ENCODE measurements around the gene JAZF1.

JAZF1 gene

DNA sequence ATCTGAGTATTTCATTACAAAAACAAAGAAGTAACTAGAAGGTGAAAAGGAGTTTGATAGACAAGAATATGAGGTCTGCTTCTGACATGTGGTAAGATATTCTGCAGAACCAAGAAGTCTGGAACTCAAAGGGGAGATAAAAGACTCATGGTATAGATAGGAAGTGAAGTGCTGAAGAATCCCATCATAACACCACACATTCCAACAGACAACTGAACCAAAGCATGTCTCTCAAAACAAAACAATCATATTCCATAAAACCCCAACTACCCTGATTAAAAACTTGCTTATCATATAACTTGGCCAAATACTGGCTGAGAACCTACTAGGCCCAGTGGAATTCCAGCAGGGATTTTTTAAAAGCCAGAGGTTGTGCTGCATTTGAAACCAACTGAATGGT is 178.7 kb downstream of the JAZF1 start:
- no peaks in the 10 kb centered on the region for H4K20me1 ChIP-seq (ENCODE audit: control insufficient read depth, insufficient read depth, low read depth, low read length)
- no peaks in the 10 kb centered on the region for H3K4me1 ChIP-seq (ENCODE audit: control insufficient read depth, low read length)
- H3K27me3 ChIP-seq (ENCODE audit: control insufficient read depth, low read length): no peaks in the 10 kb centered on the region
- peaks cover 32% of the 10 kb centered on the region for H3K79me2 ChIP-seq (ENCODE audit: control insufficient read depth, low read length)
- H3K9me3 ChIP-seq (ENCODE audit: control insufficient read depth, insufficient read depth, low read length): no peaks in the 10 kb centered on the region
- no peaks in the 10 kb centered on the region for H3F3A ChIP-seq (ENCODE audit: control insufficient read depth, insufficient read depth)
- H3K9me2 ChIP-seq (replicated peaks; ENCODE audit: control insufficient read depth, low read length): no peaks in the 10 kb centered on the region
- no peak overlapping the region for H3K4me2 ChIP-seq (ENCODE audit: low read length)
- TF ChIP-seq EZH2phosphoT487 (IDR thresholded peaks at IDR 0.05; ENCODE audit: borderline replicate concordance, low read length): no peak
- TF ChIP-seq, protein P1, sequence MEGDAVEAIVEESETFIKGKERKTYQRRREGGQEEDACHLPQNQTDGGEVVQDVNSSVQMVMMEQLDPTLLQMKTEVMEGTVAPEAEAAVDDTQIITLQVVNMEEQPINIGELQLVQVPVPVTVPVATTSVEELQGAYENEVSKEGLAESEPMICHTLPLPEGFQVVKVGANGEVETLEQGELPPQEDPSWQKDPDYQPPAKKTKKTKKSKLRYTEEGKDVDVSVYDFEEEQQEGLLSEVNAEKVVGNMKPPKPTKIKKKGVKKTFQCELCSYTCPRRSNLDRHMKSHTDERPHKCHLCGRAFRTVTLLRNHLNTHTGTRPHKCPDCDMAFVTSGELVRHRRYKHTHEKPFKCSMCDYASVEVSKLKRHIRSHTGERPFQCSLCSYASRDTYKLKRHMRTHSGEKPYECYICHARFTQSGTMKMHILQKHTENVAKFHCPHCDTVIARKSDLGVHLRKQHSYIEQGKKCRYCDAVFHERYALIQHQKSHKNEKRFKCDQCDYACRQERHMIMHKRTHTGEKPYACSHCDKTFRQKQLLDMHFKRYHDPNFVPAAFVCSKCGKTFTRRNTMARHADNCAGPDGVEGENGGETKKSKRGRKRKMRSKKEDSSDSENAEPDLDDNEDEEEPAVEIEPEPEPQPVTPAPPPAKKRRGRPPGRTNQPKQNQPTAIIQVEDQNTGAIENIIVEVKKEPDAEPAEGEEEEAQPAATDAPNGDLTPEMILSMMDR (IDR thresholded peaks at IDR 0.05; ENCODE audit: low read depth, low read length, poor library complexity, severe bottlenecking): no peak
- no peak overlapping the region for H3K4me3 ChIP-seq (ENCODE audit: low read length)
- no peak overlapping the region for H3K27ac ChIP-seq (ENCODE audit: low read depth, low read length)
- 0 out of 2 replicates have a peak, but pooled peaks cover 6% of the 10 kb centered on the region for H3K36me3 ChIP-seq (ENCODE audit: control insufficient read depth, low read length)

- Histone ChIP-seq H3F3A (ENCODE audit: control insufficient read depth, insufficient read depth) (no peaks in the 10 kb centered on the region), H3K36me3 (ENCODE audit: control insufficient read depth, low read length) (no peaks in the 10 kb centered on the region), H3K9me3 (ENCODE audit: control insufficient read depth, insufficient read depth, low read length) (no peaks in the 10 kb centered on the region), H3K79me2 (ENCODE audit: control insufficient read depth, low read length) (peaks cover 41% of the 10 kb centered on the region), H3K4me3 (ENCODE audit: low read length) (no peak overlapping the region), H3K27me3 (ENCODE audit: control insufficient read depth, low read length) (no peaks in the 10 kb centered on the region), H3K27ac (ENCODE audit: low read depth, low read length) (no peak overlapping the region), H3K9me2 (replicated peaks; ENCODE audit: control insufficient read depth, low read length) (no peaks in the 10 kb centered on the region), H3K4me1 (ENCODE audit: control insufficient read depth, low read length) (no peaks in the 10 kb centered on the region), H3K4me2 (ENCODE audit: low read length) (no peak overlapping the region), H4K20me1 (ENCODE audit: control insufficient read depth, insufficient read depth, low read depth, low read length) (no peaks in the 10 kb centered on the region)
- TF ChIP-seq, protein P1 (IDR thresholded peaks at IDR 0.05; ENCODE audit: low read depth, low read length, poor library complexity, severe bottlenecking): no peak
- TF ChIP-seq EZH2phosphoT487 (IDR thresholded peaks at IDR 0.05; ENCODE audit: borderline replicate concordance, low read length): no peak
Observed at GRCh38 chr7:27999829-28000228, 180.8 kb downstream of the JAZF1 start.

DNA sequence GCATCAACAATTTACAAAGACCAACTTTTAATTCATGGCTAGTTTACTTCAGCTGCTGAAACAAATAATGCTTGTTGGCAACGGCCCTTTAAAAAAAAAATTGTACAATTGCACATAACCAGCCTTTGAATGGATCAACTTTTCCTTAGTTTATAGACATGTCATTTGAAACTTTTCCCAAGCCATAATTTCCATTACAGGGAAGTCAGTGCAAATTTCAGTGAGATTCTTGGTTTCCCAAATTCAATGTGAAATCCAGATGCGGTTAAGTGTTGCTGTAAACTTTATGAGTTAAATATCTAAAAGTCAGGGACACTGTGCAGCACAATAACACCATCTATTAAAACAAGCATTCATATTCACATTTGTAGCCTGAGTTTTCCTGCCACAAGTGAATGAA is 182.2 kb downstream of the JAZF1 start:
- TF ChIP-seq, protein P1 (IDR thresholded peaks at IDR 0.05; ENCODE audit: low read depth, low read length, poor library complexity, severe bottlenecking): no peak
- no peak for TF ChIP-seq EZH2phosphoT487 (IDR thresholded peaks at IDR 0.05; ENCODE audit: borderline replicate concordance, low read length)
- peaks cover 41% of the 10 kb centered on the region for H3K79me2 ChIP-seq (ENCODE audit: control insufficient read depth, low read length)
- H3K4me2 ChIP-seq (ENCODE audit: low read length): no peak overlapping the region
- no peaks in the 10 kb centered on the region for H3K9me2 ChIP-seq (replicated peaks; ENCODE audit: control insufficient read depth, low read length)
- H3K36me3 ChIP-seq (ENCODE audit: control insufficient read depth, low read length): no peaks in the 10 kb centered on the region
- H3K9me3 ChIP-seq (ENCODE audit: control insufficient read depth, insufficient read depth, low read length): no peaks in the 10 kb centered on the region
- no peaks in the 10 kb centered on the region for H4K20me1 ChIP-seq (ENCODE audit: control insufficient read depth, insufficient read depth, low read depth, low read length)
- H3K4me1 ChIP-seq (ENCODE audit: control insufficient read depth, low read length): peaks cover under 1% of the 10 kb centered on the region
- H3F3A ChIP-seq (ENCODE audit: control insufficient read depth, insufficient read depth): no peaks in the 10 kb centered on the region
- no peak overlapping the region for H3K27ac ChIP-seq (ENCODE audit: low read depth, low read length)
- no peak overlapping the region for H3K4me3 ChIP-seq (ENCODE audit: low read length)
- H3K27me3 ChIP-seq (ENCODE audit: control insufficient read depth, low read length): no peaks in the 10 kb centered on the region

Data from DOHH2 (cell line).